ENCODE data around the gene FMN1. TPM values are rescaled to one million over a fixed set of nuclear protein-coding genes. Genes with fewer than 3 reads are reported as not detected.

Gene FMN1
- total RNA-seq, 1 experiment from 2014 or later, result 1.2 TPM

GRCh38 chr15:33200444-33200843 is 5.9 kb upstream of the FMN1 start:
- Mint-ChIP-seq H3K27ac (ENCODE audit: low read depth, unreplicated experiment) (no peak overlapping the region), H3K9me3 (ENCODE audit: unreplicated experiment) (no peaks in the 10 kb centered on the region), H3K27me3 (ENCODE audit: insufficient read depth, unreplicated experiment) (no peaks in the 10 kb centered on the region), H3K4me3 (ENCODE audit: unreplicated experiment) (no peak overlapping the region), H3K4me1 (ENCODE audit: insufficient read depth, unreplicated experiment) (peaks cover 20% of the 10 kb centered on the region), H3K36me3 (ENCODE audit: insufficient read depth, unreplicated experiment) (no peaks in the 10 kb centered on the region)
- ChIA-PET POLR2A (interaction anchor here (2.1 kb wide), 1 partner anchor 50 kb away, joined by 16 read pairs; no protein-coding TSS in a partner anchor), CTCF (interaction anchor here (0.7 to 3.1 kb wide), 7 partner anchors 15 to 178 kb away, joined by 3 to 21 read pairs (median 3); no protein-coding TSS in a partner anchor)
- no TSS peak for BruUV-seq (replicated peaks)
- intact Hi-C loops (cut with micrococcal nuclease), result loop anchor here (5.0 kb wide), 1 partner anchor 68 kb away; no protein-coding TSS in a partner anchor
- DNase-seq (ENCODE audit: unreplicated experiment), result no peak
- TF ChIP-seq CTCF (IDR thresholded peaks at IDR 0.05; ENCODE audit: unreplicated experiment), result no peak

GRCh38 chr15:33198541-33198940 is 4.0 kb upstream of the FMN1 start:
- ChIA-PET CTCF (interaction anchor here (0.5 to 1.7 kb wide), 3 partner anchors 17 to 77 kb away, joined by 3 to 7 read pairs (median 4); no protein-coding TSS in a partner anchor), POLR2A (no interaction called here)
- intact Hi-C loops (cut with micrococcal nuclease), result no loop called here
- H3K4me1 Mint-ChIP-seq (ENCODE audit: insufficient read depth, unreplicated experiment), result peaks cover 26% of the 10 kb centered on the region
- H3K27me3 Mint-ChIP-seq (ENCODE audit: insufficient read depth, unreplicated experiment), result no peaks in the 10 kb centered on the region
- no peaks in the 10 kb centered on the region for H3K36me3 Mint-ChIP-seq (ENCODE audit: insufficient read depth, unreplicated experiment)
- DNase-seq (ENCODE audit: unreplicated experiment), result no peak
- H3K4me3 Mint-ChIP-seq (ENCODE audit: unreplicated experiment), result no peak overlapping the region
- no TSS peak for BruUV-seq (replicated peaks)
- no peak overlapping the region for H3K27ac Mint-ChIP-seq (ENCODE audit: low read depth, unreplicated experiment)
- no peak for TF ChIP-seq CTCF (IDR thresholded peaks at IDR 0.05; ENCODE audit: unreplicated experiment)
- H3K9me3 Mint-ChIP-seq (ENCODE audit: unreplicated experiment), result no peaks in the 10 kb centered on the region

GRCh38 chr15:33197636-33198035 is 3.1 kb upstream of the FMN1 start:
- H3K27me3 Mint-ChIP-seq (ENCODE audit: insufficient read depth, unreplicated experiment), result no peaks in the 10 kb centered on the region
- DNase-seq (ENCODE audit: unreplicated experiment), result no peak
- no peak for TF ChIP-seq CTCF (IDR thresholded peaks at IDR 0.05; ENCODE audit: unreplicated experiment)
- BruUV-seq (replicated peaks), result no TSS peak
- ChIA-PET CTCF (interaction anchor here (0.6 to 0.9 kb wide), 2 partner anchors 18 to 20 kb away, joined by 3 read pairs; no protein-coding TSS in a partner anchor), POLR2A (no interaction called here)
- H3K27ac Mint-ChIP-seq (ENCODE audit: low read depth, unreplicated experiment), result no peak overlapping the region
- intact Hi-C loops (cut with micrococcal nuclease), result no loop called here
- no peak overlapping the region for H3K4me3 Mint-ChIP-seq (ENCODE audit: unreplicated experiment)
- H3K36me3 Mint-ChIP-seq (ENCODE audit: insufficient read depth, unreplicated experiment), result no peaks in the 10 kb centered on the region
- no peaks in the 10 kb centered on the region for H3K9me3 Mint-ChIP-seq (ENCODE audit: unreplicated experiment)
- H3K4me1 Mint-ChIP-seq (ENCODE audit: insufficient read depth, unreplicated experiment), result peaks cover 26% of the 10 kb centered on the region

GRCh38 chr15:33194237-33194636 is 277 bp downstream of the FMN1 start:
- BruUV-seq (replicated peaks), result no TSS peak
- Mint-ChIP-seq H3K4me1 (ENCODE audit: insufficient read depth, unreplicated experiment) (peaks cover 6% of the 10 kb centered on the region), H3K4me3 (ENCODE audit: unreplicated experiment) (peak overlapping the region; percentile 76), H3K9me3 (ENCODE audit: unreplicated experiment) (no peaks in the 10 kb centered on the region), H3K27me3 (ENCODE audit: insufficient read depth, unreplicated experiment) (peaks cover 9% of the 10 kb centered on the region), H3K36me3 (ENCODE audit: insufficient read depth, unreplicated experiment) (no peaks in the 10 kb centered on the region), H3K27ac (ENCODE audit: low read depth, unreplicated experiment) (no peak overlapping the region)
- ChIA-PET CTCF (interaction anchor here (0.7 to 1.5 kb wide), 5 partner anchors 22 to 507 kb away, joined by 3 to 4 read pairs (median 3); no protein-coding TSS in a partner anchor), POLR2A (interaction anchor here (0.5 to 1.1 kb wide), 6 partner anchors 11 to 50 kb away, joined by 3 to 4 read pairs (median 3); no protein-coding TSS in a partner anchor)
- no peak for DNase-seq (ENCODE audit: unreplicated experiment)
- intact Hi-C loops (cut with micrococcal nuclease), result no loop called here
- TF ChIP-seq CTCF (IDR thresholded peaks at IDR 0.05; ENCODE audit: unreplicated experiment), result no peak

Measured in MCF 10A (cell line).